Measurements from ENCODE around the gene CNTNAP2.
"Not testable (repeated sequence)": the region's sequence is repeated elsewhere in the genome, so short reads cannot be mapped to it uniquely, and the experiment has no call there.

The CNTNAP2 gene

GRCh38 chr7:148287538-148287937, 2170.9 kb downstream of the CNTNAP2 start:
- Histone ChIP-seq H3K27me3 (no peaks in the 10 kb centered on the region), H3K9me3 (no peaks in the 10 kb centered on the region), H3K4me1 (no peaks in the 10 kb centered on the region), H3K4me3 (ENCODE audit: low read depth, low read length) (no peak overlapping the region), H3K36me3 (no peaks in the 10 kb centered on the region)
- DNase-seq: no peak
- TF ChIP-seq, protein P1, sequence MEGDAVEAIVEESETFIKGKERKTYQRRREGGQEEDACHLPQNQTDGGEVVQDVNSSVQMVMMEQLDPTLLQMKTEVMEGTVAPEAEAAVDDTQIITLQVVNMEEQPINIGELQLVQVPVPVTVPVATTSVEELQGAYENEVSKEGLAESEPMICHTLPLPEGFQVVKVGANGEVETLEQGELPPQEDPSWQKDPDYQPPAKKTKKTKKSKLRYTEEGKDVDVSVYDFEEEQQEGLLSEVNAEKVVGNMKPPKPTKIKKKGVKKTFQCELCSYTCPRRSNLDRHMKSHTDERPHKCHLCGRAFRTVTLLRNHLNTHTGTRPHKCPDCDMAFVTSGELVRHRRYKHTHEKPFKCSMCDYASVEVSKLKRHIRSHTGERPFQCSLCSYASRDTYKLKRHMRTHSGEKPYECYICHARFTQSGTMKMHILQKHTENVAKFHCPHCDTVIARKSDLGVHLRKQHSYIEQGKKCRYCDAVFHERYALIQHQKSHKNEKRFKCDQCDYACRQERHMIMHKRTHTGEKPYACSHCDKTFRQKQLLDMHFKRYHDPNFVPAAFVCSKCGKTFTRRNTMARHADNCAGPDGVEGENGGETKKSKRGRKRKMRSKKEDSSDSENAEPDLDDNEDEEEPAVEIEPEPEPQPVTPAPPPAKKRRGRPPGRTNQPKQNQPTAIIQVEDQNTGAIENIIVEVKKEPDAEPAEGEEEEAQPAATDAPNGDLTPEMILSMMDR (IDR thresholded peaks at IDR 0.05; ENCODE audit: low read depth, low read length): no peak

DNA sequence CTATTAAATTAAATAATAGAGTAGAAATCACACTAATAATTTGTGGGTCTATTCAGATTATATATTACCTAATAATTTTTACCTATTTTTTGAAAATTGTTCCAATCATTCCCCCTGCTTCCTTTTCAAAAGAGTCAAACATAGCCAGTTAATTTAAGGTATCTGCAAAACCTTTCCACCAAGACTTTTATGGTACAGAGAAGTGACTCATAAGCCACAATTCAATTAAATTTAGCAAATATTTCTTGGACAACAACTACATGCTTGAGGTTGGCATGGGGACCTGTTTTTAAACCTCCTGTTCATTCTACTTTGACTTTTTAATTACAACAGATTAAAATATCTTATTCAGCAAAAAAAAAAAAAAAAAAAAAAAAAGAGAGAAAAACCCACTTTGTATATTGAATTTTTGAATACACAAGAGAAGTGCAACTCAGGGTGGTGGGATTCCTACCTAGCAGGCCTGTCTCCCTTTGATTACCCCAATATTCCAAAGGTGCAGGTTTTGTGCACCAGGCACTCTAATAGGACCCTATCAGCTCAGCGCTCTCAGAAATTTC, 2172.1 kb downstream of the CNTNAP2 start:
- H3K4me3 ChIP-seq (ENCODE audit: low read depth, low read length): no peak overlapping the region
- H3K36me3 ChIP-seq: no peaks in the 10 kb centered on the region
- TF ChIP-seq, protein P1 (IDR thresholded peaks at IDR 0.05; ENCODE audit: low read depth, low read length): no peak
- no peak for DNase-seq
- no peaks in the 10 kb centered on the region for H3K27me3 ChIP-seq
- H3K4me1 ChIP-seq: no peaks in the 10 kb centered on the region
- no peaks in the 10 kb centered on the region for H3K9me3 ChIP-seq

GRCh38 chr7:148289630-148290029, 2173.0 kb downstream of the CNTNAP2 start:
- Histone ChIP-seq H3K36me3 (no peaks in the 10 kb centered on the region), H3K4me1 (no peaks in the 10 kb centered on the region), H3K4me3 (ENCODE audit: low read depth, low read length) (no peak overlapping the region), H3K27me3 (no peaks in the 10 kb centered on the region), H3K9me3 (no peaks in the 10 kb centered on the region)
- TF ChIP-seq, protein P1 (IDR thresholded peaks at IDR 0.05; ENCODE audit: low read depth, low read length): no peak
- no peak for DNase-seq

DNA sequence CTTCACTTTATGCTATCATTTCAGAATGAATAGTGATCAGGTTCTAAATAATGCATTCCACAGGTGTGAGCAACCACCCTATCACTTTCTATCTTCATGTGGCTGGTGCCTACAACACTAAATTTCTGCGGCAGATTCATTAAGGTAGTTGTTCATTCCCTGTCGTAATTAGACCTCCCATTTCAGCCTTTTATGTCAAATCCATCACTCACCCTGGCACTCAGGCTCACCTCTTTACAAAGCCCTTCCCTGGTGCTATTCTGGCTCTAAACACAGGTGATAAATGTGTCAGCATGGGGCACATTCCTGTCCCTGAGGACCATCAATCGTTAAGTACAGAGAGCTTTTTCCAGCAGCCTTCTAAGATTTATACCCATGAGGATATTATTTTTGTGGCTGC, 2173.9 kb downstream of the CNTNAP2 start:
- Histone ChIP-seq H3K27me3 (no peaks in the 10 kb centered on the region), H3K4me1 (no peaks in the 10 kb centered on the region), H3K36me3 (no peaks in the 10 kb centered on the region), H3K4me3 (ENCODE audit: low read depth, low read length) (no peak overlapping the region), H3K9me3 (no peaks in the 10 kb centered on the region)
- no peak for DNase-seq
- TF ChIP-seq, protein P1 (IDR thresholded peaks at IDR 0.05; ENCODE audit: low read depth, low read length): no peak

DNA sequence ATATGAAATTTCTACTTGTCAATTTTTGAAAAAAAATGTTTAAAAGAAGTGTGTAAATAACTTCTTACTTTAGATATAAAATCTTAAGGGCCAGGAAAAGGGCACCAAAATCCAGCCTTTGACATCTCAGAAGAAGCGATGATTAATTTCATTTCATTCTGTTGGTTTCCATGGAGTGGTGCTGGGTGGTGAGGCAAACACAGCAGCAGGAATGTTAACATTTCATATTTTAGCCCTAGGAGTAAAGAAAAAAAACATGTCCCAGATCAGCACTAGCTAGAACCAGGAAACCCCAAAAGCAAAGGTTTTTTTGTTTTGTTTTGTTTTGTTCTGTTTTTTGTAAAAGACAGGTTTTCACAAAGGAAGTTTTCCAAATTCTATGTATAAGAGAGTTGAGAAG, 2175.2 kb downstream of the CNTNAP2 start:
- TF ChIP-seq, protein P1 (IDR thresholded peaks at IDR 0.05; ENCODE audit: low read depth, low read length): no peak
- Histone ChIP-seq H3K4me3 (ENCODE audit: low read depth, low read length) (no peak overlapping the region), H3K9me3 (no peaks in the 10 kb centered on the region), H3K36me3 (no peaks in the 10 kb centered on the region), H3K4me1 (no peaks in the 10 kb centered on the region), H3K27me3 (no peaks in the 10 kb centered on the region)
- DNase-seq: no peak

- no peaks in the 10 kb centered on the region for H3K9me3 ChIP-seq
- DNase-seq: no peak
Observed at GRCh38 chr7:148296994-148297644, 2180.5 kb downstream of the CNTNAP2 start.

GRCh38 chr7:148298768-148299167, 2182.2 kb downstream of the CNTNAP2 start:
- not testable (repeated sequence) for H3K27me3 ChIP-seq; DNase-seq; H3K36me3 ChIP-seq; H3K4me1 ChIP-seq; H3K9me3 ChIP-seq; H3K4me3 ChIP-seq (ENCODE audit: low read depth, low read length)

More at GRCh38 chr7:148296994-148297644, 2180.5 kb downstream of the CNTNAP2 start:
- H3K4me3 ChIP-seq (ENCODE audit: low read depth, low read length): no peak overlapping the region
- no peaks in the 10 kb centered on the region for H3K4me1 ChIP-seq
- TF ChIP-seq, protein P1 (IDR thresholded peaks at IDR 0.05; ENCODE audit: low read depth, low read length): peak; percentile 42
- no peaks in the 10 kb centered on the region for H3K27me3 ChIP-seq
- no peaks in the 10 kb centered on the region for H3K36me3 ChIP-seq
